ENCODE results near the gene PCNX3. TPM values are rescaled to one million over a fixed set of nuclear protein-coding genes. Genes with fewer than 3 reads are reported as not detected.
"Not testable (repeated sequence)": the region's sequence is repeated elsewhere in the genome, so short reads cannot be mapped to it uniquely, and the experiment has no call there.

The PCNX3 gene
- total RNA-seq, 1 donor from 2014 or later = 35.9 TPM

DNA sequence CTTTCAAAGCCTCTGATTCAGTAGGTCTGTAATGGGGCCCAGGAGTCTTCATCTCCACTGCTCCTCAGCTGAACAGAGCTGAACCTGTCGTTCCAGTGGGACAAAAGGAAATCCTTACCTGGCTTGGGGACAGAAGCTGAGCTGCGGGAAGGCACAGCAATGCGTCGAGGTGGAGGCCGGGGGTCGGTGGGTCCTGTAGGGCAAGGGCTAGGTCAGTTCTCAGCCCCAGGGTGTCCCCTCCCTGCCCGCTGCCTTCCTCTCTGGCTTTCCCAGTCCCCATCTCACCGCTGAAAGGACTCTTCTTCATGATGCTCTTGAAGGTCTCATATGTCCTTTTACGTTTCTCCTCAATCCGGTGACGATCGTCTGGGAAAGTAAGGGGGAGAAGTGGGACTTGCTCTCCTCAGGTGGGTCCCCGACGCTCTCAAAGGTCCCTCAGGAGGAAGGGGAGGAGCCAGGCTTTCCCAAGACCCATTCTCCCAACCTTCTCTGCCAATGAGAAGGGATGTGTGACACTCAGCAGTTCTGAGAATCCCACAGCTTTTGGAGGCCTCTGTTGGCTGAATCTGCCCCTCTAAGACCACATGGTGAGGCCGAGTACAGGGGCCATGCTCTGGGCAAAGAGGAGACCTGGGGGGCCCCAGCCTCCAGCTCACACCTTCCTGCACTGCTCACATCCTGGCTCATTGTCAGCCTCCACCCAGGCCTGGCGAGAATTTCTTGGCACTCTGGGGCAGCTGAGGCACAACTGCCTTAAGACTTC lies 40.2 kb downstream of the PCNX3 start:
- DNase-seq (ENCODE audit: low read depth) = no peak
- TF ChIP-seq, protein P1, sequence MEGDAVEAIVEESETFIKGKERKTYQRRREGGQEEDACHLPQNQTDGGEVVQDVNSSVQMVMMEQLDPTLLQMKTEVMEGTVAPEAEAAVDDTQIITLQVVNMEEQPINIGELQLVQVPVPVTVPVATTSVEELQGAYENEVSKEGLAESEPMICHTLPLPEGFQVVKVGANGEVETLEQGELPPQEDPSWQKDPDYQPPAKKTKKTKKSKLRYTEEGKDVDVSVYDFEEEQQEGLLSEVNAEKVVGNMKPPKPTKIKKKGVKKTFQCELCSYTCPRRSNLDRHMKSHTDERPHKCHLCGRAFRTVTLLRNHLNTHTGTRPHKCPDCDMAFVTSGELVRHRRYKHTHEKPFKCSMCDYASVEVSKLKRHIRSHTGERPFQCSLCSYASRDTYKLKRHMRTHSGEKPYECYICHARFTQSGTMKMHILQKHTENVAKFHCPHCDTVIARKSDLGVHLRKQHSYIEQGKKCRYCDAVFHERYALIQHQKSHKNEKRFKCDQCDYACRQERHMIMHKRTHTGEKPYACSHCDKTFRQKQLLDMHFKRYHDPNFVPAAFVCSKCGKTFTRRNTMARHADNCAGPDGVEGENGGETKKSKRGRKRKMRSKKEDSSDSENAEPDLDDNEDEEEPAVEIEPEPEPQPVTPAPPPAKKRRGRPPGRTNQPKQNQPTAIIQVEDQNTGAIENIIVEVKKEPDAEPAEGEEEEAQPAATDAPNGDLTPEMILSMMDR (conservative IDR thresholded peaks at IDR 0.05; ENCODE audit: low read depth, low read length) = no peak
- H3K4me3 ChIP-seq (ENCODE audit: low read depth, low read length) = no peak overlapping the region

DNA sequence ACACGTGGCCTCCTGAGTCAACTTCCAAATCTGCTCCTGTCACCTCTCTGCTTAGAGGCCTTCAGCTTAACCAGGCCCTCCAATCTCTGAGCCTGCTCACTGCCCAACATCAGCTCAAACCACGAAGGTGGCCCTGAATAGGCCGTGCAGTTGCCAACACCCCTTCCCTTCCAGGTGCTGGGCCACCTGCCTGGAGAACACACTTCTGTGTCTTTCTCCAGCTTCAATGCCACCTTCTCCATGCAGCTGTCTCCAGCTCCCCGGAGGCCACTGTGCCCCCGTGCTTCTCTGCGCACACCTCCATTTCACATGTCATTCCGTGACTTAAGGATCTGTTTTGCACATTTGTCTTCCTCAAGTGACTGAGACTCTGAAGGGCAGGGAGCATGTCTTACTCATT lies 41.9 kb downstream of the PCNX3 start:
- DNase-seq (ENCODE audit: low read depth) = no peak
- no peak overlapping the region for H3K4me3 ChIP-seq (ENCODE audit: low read depth, low read length)
- TF ChIP-seq, protein P1 (conservative IDR thresholded peaks at IDR 0.05; ENCODE audit: low read depth, low read length) = no peak

DNA sequence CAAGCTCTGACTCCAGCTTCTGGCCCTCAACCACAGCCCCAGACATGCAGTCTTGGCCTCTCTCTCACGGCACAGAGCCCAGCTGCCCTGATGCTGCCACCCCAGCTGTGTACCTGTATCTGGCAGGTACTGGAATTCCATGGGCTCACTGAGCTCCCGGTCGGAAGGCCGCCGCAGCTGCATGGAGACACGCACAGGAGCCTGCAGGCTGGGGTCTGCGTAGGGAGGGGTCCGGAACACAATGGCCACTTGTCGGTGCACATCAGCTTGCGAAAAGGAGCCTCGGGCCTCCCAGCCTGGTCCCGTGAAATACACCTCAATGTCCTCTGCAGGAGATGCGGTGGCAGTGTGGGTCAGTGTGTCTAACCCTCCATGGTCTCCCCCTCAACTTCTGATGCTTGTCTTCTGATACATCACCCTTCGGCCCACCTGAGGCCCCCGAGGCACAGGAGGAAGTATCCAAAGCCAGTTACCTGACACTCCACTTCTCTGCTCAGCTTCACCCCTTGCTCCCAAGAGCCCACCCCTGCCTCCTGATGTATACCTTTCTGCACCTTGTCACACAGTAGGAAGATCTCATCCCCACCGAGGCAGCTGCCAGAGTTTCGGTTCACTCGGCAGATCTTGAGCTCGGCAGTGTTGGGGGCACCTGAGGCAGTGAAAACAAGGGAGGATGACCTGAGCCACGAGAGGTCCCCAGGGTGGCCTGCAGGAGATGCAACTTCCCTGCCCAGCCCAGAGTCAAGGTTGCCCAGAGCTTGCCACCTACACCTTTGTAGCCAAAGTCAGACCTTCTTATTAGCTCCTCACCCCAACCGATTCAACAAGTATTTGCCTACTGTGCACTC lies 42.8 kb downstream of the PCNX3 start:
- DNase-seq (ENCODE audit: low read depth) = no peak
- TF ChIP-seq, protein P1 (conservative IDR thresholded peaks at IDR 0.05; ENCODE audit: low read depth, low read length) = no peak
- no peak overlapping the region for H3K4me3 ChIP-seq (ENCODE audit: low read depth, low read length)

DNA sequence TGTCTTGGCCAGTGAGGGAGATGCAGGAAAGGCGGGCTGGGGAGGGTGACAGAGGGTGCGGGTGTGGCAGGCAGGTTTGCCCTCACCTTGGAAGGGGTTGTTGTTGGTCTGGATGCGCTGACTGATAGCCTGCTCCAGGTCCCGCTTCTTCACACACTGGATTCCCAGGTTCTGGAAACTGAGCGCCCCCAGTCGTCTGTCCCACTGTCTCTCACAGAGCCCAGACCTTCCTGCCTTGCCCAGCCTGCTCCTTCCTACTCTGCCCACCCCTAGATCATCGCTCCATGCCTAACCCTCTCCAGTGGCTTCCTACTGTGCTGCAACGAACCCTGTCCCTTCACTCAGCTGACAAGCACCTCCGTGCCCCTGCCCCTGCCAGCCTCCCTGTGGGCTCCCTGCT lies 44.5 kb downstream of the PCNX3 start:
- DNase-seq (ENCODE audit: low read depth) = no peak
- TF ChIP-seq, protein P1 (conservative IDR thresholded peaks at IDR 0.05; ENCODE audit: low read depth, low read length) = no peak
- H3K4me3 ChIP-seq (ENCODE audit: low read depth, low read length) = no peak overlapping the region

DNA sequence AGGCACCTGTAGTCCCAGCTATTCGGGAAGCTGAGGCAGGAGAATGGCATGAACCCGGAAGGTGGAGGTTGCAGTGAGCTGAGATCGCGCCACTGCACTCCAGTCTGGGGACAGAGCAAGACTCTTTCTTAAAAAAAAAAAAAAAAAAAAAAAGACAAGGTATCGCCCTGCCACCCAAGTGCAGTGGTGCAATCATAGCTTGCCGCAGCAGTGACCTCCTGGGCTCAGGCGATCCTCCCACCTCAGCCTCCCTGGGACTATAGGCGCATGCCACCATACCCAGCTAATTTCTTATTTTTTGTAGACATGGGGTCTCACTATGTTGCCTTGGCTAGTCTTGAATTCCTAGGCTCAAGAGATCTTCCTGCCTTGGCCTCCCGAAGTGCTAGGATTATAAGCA lies 45.3 kb downstream of the PCNX3 start:
- not testable (repeated sequence) for H3K4me3 ChIP-seq (ENCODE audit: low read depth, low read length); DNase-seq (ENCODE audit: low read depth)

DNA sequence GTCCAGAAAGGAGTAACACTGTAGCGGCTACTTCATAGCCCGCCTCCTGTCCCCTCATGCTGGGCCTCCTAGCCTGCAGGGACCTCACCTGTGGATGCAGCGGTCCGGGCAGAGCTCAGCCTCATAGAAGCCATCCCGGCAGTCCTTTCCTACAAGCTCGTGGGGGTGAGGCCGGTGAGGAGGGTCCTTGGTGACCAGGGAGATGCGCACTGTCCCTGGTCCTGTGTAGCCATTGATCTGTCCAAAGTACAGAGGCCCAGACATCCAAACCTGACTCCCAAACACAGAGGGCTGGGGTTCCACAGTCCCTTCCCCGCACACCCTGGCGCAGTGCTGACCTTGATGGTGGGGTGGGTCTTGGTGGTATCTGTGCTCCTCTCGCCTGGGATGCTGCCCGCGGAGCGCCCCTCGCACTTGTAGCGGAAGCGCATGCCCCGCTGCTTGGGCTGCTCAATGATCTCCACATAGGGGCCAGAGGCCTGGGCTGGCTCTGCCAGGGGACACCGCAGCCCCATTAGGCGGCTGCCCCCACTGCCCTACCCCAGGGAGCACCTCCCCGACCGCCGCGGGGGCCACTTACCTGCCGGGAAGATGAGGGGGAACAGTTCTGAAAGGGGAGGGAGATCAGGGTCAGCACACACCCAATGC lies 46.1 kb downstream of the PCNX3 start:
- peak overlapping the region; percentile 100 for H3K4me3 ChIP-seq (ENCODE audit: low read depth, low read length)
- TF ChIP-seq, protein P1 (conservative IDR thresholded peaks at IDR 0.05; ENCODE audit: low read depth, low read length) = no peak
- DNase-seq (ENCODE audit: low read depth) = no peak

DNA sequence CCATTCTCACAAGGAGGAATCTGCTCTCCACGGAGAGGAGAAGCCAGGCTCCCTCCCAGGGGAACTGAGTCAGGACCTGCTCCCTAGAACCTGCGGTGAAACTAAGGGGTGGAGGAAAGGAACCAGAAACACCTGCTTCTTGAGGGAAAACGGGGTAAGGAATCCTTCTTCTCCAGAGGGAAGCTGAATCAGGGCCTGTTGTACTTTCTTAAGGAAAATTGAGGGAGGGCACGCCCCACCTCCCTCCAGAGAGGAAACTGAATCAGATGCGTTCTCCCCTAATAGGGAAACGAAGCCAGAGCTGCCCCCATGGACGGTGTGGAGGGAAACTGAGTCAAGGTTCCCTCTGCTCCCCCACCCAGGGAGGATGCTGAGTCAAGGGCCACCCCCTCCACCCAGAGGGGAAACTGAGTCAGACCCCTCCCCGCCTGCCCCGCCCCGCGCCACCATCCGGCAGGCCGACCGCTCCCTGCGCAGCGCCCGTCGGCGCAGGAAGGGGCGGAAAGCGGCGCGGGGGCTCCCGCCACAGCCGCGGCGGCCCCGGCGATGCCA lies 46.7 kb downstream of the PCNX3 start:
- peak overlapping the region; percentile 100 for H3K4me3 ChIP-seq (ENCODE audit: low read depth, low read length)
- no peak for DNase-seq (ENCODE audit: low read depth)
- TF ChIP-seq, protein P1 (conservative IDR thresholded peaks at IDR 0.05; ENCODE audit: low read depth, low read length) = no peak

All from epithelial cell of proximal tubule (primary cell).